Upper lobe of left lung (tissue), 4 donors: ENCODE measurements around the gene RYR3.

ENCODE experiments used
- EP300 ChIP-seq, 4 donors: sonication (generic); formaldehyde crosslinking; IDR thresholded peaks; one replicate each; pipeline ENCODE4 v1.5.1; 2017; ENCODE audit warnings: antibody characterized with exemption in 4 of 4, control low read depth in 2 of 4
- POLR2A ChIP-seq, 4 donors: fragments of 450-650 bp; IDR thresholded peaks; one replicate each; pipeline ENCODE4 v1.5.1; 2016 to 2017; ENCODE audit warnings: antibody characterized with exemption in 4 of 4, mild to moderate bottlenecking in 2 of 4
- POLR2AphosphoS5 ChIP-seq, 2 donors: sonication (generic); formaldehyde crosslinking; IDR thresholded peaks; one replicate each; pipeline ENCODE4 v1.5.1; 2017; ENCODE audit warnings: antibody characterized with exemption in 2 of 2
- TF ChIP-seq, protein P1 (sequence below), 6 experiments: fragments of 450-650 bp in 4 of 6; fragments of 200-600 bp in 2 of 6; sonication (generic) in 2 of 6; IDR thresholded peaks; one replicate each; pipeline ENCODE4 v1.5.1; 2016 to 2019; ENCODE audit warnings: antibody characterized with exemption in 6 of 6

DNA sequence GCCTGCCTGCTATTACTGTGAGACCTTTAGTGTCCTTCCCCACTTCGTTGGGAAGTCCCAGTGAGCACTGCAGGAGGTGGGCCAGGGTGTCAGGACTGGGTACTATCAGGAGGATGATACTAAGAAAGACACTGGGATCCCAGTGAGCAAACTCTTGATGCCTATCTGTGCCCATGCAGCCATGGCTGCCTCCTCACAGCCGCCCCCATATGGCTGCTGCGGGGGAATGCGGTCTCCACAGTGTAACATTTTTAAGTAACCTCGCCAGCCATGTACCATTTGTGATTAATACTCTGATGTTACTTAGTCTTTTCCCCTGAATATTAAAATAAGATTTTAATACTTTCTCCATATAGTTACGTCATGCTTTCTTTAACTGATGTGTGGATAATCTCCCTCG is 312.2 kb downstream of the RYR3 start:
- no peak for TF ChIP-seq EP300 (IDR thresholded peaks at IDR 0.05)
- TF ChIP-seq, protein P1, sequence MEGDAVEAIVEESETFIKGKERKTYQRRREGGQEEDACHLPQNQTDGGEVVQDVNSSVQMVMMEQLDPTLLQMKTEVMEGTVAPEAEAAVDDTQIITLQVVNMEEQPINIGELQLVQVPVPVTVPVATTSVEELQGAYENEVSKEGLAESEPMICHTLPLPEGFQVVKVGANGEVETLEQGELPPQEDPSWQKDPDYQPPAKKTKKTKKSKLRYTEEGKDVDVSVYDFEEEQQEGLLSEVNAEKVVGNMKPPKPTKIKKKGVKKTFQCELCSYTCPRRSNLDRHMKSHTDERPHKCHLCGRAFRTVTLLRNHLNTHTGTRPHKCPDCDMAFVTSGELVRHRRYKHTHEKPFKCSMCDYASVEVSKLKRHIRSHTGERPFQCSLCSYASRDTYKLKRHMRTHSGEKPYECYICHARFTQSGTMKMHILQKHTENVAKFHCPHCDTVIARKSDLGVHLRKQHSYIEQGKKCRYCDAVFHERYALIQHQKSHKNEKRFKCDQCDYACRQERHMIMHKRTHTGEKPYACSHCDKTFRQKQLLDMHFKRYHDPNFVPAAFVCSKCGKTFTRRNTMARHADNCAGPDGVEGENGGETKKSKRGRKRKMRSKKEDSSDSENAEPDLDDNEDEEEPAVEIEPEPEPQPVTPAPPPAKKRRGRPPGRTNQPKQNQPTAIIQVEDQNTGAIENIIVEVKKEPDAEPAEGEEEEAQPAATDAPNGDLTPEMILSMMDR (IDR thresholded peaks at IDR 0.05): no peak
- no peak for TF ChIP-seq POLR2A (IDR thresholded peaks at IDR 0.05)
- TF ChIP-seq POLR2AphosphoS5 (IDR thresholded peaks at IDR 0.05): no peak
